Diencephalon (tissue), 1 donor: ENCODE data around the gene LMTK2. TPM values are rescaled to one million over a fixed set of nuclear protein-coding genes. Genes with fewer than 3 reads are reported as not detected.

ENCODE experiments used
- total RNA-seq: library from RNA; depleted of rRNA; stranded (reverse); fragments of >200 nt; gene quantifications from one replicate; pipeline ENCODE4 v1.2.3, GENCODE V29; 2014

Gene LMTK2
- total RNA-seq = 49.8 TPM

DNA sequence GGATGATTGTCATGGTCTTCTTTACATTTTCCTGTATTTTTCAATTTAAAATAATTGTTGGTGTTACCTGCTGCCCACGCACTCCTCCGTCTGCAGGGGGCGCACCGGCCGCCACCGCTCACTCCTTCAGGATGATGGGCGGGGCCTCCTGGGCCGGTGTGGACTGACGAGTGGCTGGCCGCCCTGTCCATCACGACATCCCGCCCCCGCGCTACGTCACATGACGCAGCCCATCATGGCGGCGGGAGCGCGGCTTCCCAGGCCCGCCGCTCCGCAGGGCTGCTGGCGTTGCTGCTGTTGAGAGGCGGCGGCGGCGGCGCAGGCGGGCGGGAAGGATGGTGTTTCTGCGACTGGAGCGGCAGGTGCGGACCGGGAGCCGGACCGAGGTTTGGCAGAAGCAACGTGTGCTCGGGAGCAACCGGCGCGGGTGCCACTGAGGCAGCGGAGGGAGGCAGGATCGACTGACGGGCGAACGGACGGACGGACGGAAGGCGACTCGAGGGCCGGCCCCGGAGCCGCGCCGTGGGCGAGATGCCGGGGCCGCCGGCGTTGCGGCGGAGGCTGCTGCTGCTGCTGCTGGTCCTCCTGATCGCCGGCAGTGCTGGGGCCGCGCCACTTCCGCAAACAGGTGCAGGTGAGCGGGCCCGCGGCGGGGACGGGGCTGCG is at the start of gene LMTK2:
LMTK2 (plus strand) TSS at position 216 of the 666 bp plus-strand sequence; CDS start at position 532, 316 bp downstream.

DNA sequence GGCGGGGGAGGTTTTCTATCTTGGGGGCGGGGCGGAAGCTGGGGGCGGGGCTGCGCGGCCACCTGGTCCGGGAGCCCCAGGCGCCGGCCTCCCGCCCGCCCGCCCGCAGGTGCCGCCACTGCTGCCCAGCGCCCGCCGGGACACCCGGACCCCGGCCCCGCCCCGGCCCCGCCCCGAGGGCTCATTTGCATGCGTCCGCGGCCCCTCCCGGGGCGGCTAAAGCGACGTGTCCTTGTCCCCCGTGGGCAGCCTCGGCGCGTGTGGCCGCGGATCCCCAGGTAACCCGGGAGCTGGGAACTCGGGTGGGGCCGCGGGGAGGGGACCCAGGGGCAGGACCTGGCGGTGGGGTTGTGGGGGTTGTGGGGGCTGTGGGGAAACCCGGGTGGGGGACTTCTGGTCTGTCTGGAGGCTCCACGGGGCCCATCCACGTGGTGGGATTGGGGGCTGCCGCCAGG is 104.6 kb downstream of the LMTK2 start, which contains the start of gene BHLHA15:
BHLHA15 (plus strand) TSS at position 219 of the 455 bp plus-strand sequence. CDS start 871 bp downstream, outside the sequence.

DNA sequence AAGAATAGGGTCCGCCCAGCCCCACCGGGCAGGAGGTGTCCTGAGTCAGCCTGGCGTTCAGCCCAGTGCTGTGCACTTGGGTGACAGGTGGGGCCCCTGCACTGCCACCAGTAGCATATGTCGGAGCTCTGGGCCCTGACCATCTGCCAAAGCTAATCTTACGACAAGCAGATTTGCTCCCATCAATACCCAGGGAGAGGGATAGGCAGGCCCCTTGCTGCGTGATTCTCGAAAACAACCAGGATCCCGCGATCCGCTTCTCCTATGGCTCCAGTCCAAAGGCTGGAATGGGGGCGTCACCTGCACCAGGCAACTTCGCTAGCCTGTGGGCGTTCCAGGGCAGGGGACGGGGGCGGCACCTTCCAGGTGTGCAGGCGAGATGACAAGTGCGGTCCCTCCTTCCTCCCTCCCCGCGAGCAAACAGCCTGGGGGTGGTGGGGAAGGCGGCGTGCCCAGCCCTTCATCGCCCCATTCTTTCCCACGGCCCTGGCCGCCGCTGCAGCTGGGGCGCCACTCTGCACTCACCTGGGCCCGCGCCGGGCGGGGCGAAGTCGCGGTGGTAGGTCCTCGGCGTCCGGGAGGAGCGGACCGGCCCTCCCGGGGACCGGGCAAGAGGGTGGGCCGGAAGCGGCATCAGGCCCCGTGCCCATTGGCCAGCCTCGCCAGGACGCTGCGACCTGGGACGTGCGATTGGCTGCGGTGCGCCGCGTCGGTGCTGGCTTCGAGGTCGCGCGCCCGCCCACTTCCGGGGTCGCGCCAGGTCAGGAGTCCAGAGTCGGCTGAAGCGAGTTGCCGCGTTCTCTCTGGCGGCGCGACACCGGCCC is 145.2 kb downstream of the LMTK2 start, which contains the start of gene TECPR1:
TECPR1 (minus strand) TSS at position 632 of the 824 bp plus-strand sequence. CDS start 6,086 bp downstream, outside the sequence.

Other genes with a start within 250 kb of the LMTK2 start
- 49.8 TPM for gene ASNS, start 234.5 kb upstream of the LMTK2 start, total RNA-seq
- not detected for gene OCM2, start 116.7 kb upstream of the LMTK2 start, total RNA-seq
- 9.5 TPM for gene BHLHA15, start 104.6 kb downstream of the LMTK2 start, total RNA-seq
- gene TECPR1, start 145.4 kb downstream of the LMTK2 start, total RNA-seq = 24.7 TPM
- 29.1 TPM for gene BRI3, start 174.8 kb downstream of the LMTK2 start, total RNA-seq